HCEC 1CT (cell line): Measurements from ENCODE around the gene P2RY6.
A peak's percentile ranks its signal among the peaks of the same experiment; 100 is the strongest.

ENCODE experiments used
- DNase-seq: peaks from one replicate; pipeline ENCODE4 v3.0.0-alpha.2; 2017

The P2RY6 gene

DNA sequence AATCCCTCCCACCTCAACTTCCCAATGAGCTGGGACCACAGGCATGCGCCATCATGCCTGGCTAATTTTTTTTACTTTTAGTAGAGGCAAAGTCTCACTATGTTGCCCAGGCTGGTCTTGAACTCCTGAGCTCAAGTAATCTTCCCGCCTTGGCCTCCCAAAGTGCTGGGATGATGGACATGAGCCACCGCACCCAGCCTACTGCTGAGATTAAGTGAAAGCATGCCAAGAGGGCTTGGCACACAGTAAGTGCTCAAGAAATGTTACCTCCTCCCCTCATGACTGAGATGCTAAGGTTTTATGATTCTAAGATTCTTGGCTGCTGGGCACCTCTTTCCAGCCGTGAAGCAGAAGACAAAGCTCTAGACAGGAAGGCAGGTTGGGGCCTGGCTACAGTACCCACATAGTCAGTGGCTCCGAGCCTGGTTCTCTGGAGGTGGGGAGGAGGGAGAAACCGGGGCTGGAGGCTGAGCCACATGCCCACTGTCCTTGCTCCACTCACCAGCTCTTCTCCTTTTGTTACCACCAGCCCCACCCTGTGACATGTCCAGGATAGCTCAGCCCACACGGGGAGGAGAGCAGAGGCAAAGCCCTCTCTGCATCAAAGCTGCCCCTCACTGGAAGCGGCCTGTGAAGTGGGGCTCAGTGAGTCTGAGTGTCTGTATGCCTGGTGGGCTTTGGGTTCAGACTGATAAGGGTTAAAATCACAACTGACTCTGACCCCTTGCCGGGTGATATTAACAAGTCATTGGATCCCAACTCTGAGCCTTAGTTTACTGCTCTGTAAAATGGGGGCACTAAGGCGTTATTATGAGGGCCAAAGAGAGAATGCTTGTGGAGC, 48.8 kb downstream of the P2RY6 start:
- peak; percentile 43 for DNase-seq

- peak; percentile 90 for DNase-seq
These were observed 49.7 kb downstream of the P2RY6 start for GRCh38 chr11:73321604-73322381.

- peak; percentile 43 for DNase-seq
These were observed 50.5 kb downstream of the P2RY6 start for GRCh38 chr11:73322382-73323306.

GRCh38 chr11:73323464-73323863, 51.3 kb downstream of the P2RY6 start:
- DNase-seq, result peak; percentile 88

GRCh38 chr11:73324116-73324515, 52.0 kb downstream of the P2RY6 start:
- DNase-seq, result no peak

- peak; percentile 37 for DNase-seq
These were observed 52.5 kb downstream of the P2RY6 start for GRCh38 chr11:73324665-73325035.

DNA sequence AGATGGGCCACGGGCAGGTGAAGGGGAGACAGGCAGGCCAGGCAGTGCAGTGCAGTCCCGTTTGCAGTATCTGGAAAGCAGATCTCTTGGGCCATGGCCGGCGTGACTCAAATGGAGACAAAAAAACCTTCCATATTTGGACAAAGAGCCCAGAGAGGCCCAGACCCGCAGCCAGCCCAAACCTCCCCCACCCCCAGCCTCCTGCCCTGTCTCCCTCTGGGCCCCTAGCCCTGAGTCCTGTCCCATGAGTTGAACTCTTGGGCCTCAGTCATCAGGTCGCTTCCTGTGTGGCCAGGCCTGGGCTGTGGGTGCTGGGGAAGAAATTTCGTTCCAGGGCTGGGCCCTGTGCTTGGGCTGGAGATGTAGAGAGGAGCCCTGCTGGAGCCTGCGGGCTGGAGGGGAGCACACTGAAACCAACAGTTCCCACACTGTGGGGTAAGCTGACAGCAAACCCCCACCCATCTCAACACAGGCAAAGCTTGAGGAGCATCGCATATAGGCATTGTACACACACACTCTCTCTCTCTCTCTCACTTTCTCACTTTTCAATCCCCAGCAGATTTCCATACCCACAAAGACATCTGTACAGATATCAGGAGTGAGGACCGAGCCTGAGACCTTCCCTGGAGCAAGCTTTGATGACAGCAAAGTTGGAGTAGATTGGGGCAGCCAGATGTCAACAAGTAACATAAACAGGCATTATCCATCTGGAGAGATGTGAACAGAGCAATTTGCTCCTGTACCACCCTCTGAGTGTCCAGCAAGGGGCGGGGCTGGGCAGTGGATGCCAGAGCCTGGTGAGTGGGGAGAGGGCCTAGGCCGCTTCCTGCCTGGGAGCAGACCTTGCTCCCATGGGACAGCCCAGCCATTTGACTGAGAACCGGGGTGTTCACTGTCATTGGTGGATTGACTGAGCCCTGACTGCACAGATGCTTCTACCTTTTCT, 53.2 kb downstream of the P2RY6 start:
- DNase-seq, result peak; percentile 84

- peak; percentile 71 for DNase-seq
These were observed 55.0 kb downstream of the P2RY6 start for GRCh38 chr11:73326929-73327811.

GRCh38 chr11:73327812-73328364, 55.8 kb downstream of the P2RY6 start:
- no peak for DNase-seq

- DNase-seq, result peak; percentile 55
These were observed 58.5 kb downstream of the P2RY6 start for GRCh38 chr11:73330569-73331093.

DNA sequence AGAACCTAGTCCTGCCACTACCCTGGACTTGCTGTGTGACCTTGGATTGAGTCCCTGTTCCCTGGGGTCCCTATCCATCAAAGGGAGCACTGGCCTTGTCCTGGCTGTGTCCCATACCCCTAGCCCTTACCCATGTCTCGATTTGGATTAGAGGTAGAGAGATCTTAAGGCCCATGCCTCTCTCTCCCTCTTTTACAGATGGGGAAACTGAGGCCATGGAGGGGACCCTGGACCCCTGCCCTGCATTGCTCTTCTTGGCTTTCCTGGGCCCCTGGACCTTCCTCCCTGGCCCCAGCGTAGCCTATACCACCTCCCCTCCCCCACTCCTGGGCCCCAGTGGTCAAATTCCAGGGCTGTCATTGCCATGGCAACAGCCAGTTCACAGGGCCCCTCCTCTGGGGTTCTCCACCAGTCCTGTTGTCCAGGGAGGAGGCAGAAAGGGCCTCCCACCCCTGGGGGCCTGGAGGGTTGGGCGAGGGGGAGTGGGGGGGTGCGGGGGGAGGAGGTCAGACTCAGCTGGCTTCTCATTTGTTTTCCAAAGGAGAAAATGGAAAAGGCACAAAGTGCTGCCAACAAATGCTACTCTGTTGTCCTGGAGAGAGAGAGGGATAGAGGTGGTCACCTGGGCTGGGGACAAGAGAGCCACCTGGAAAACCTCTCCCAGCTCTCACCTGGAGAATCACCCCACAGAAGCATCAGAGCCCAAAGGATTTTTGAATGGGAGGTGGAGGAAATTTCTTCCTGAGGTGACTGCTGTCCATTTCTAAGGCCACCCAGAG, 59.2 kb downstream of the P2RY6 start:
- DNase-seq, result no peak

- no peak for DNase-seq
These were observed 61.0 kb downstream of the P2RY6 start for GRCh38 chr11:73333173-73333572.

- DNase-seq, result no peak
These were observed 61.7 kb downstream of the P2RY6 start for GRCh38 chr11:73333640-73334383.

DNA sequence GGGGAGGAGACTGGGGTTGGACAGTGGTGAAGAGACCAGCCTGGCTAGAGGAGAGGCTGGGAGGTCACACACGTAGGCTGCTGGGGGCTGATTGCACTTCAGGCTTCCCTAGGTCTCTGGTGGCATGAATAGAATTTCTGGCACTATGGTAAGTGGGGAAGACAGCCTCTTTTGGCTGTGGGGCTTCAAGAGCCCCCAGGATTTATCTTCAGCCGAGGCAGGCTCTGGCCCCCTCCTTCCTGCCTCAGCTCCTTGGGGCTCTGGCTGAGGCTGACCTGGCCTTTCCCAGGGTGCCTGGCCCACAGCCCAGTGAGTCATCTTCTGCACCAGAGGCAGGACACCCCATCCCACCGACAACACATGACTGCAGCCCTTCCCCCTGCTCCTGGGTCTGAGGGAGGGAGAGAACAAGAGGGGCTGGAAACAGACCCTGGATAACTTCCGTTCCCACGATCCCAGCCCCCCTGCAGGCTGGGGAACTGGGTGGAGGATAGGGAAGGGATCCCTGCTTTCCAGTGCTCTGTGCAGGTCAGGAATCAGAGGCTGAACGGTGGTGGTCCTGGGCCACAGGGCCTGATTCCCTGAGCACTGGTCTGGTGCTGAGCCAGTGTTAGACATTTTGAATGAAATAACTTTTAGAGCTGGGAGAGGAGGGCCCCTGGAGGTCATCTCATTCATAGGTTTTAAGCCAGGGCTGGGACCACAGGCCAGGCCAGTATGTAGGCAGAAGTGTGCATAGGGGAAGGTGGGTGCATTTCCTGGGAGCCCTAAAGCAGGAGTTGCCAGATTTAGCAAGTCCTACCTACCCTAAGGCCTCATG, 62.5 kb downstream of the P2RY6 start:
- peak; percentile 93 for DNase-seq

GRCh38 chr11:73335204-73335923, 63.2 kb downstream of the P2RY6 start:
- DNase-seq, result peak; percentile 67

DNA sequence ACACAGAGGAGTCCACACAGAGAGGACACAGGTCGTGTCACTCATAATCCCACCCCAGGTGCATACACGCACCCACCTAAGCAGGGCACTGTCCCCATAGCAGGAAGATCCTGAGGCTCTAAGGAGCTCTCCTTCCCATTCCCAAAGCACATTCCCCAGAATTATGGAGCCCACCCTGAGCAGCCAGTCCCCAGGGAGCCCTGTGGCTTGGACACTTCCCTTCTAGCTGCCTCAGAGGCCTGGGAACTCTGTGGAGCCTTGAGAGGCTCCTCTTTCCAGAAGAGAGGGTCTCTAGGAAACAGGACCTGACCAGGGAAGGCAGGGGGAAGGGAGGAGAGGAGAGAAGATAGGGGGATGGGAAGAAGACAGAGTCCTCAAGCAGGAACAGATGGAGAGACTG, 65.7 kb downstream of the P2RY6 start:
- DNase-seq, result no peak

GRCh38 chr11:73338279-73338678, 66.1 kb downstream of the P2RY6 start:
- DNase-seq, result no peak
